Uterus (tissue), 2 donors: ENCODE data around the gene RHEX.

Experiments
- POLR2A ChIP-seq, 2 donors: fragments of 450-650 bp; IDR thresholded peaks; one replicate each; pipeline ENCODE4 v1.6.1; 2016; ENCODE audit warnings: antibody characterized with exemption in 2 of 2, mild to moderate bottlenecking in 1 of 2, moderate library complexity in 1 of 2
- TF ChIP-seq, protein P1 (sequence below), 4 experiments: fragments of 200-600 bp in 2 of 4; fragments of 450-650 bp in 2 of 4; sonication (generic) in 2 of 4; IDR thresholded peaks; one replicate each; pipeline ENCODE4 v1.5.1; 2016 to 2019; ENCODE audit warnings: antibody characterized with exemption in 4 of 4, mild to moderate bottlenecking in 2 of 4, moderate library complexity in 1 of 4

DNA sequence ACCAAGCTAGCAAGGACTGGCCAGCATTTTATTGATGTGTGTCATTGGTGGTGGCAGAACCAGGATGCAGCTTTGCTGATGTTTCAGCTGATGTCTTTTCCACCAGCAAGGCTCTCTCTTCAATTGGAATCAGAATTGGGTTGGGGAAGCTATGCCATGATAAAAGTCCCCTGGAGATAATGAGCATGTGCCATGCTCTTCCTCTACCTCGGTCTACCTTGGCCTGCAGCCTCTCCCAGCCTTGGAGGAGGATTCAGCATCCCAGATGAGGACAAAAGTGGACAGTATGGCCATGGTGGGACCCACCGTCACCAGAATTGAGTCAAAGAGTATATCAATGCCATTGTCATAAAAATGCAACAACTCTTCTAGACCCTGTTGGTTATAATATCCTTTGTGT is 55.7 kb downstream of the RHEX start:
- TF ChIP-seq POLR2A (IDR thresholded peaks at IDR 0.05) = no peak
- TF ChIP-seq, protein P1, sequence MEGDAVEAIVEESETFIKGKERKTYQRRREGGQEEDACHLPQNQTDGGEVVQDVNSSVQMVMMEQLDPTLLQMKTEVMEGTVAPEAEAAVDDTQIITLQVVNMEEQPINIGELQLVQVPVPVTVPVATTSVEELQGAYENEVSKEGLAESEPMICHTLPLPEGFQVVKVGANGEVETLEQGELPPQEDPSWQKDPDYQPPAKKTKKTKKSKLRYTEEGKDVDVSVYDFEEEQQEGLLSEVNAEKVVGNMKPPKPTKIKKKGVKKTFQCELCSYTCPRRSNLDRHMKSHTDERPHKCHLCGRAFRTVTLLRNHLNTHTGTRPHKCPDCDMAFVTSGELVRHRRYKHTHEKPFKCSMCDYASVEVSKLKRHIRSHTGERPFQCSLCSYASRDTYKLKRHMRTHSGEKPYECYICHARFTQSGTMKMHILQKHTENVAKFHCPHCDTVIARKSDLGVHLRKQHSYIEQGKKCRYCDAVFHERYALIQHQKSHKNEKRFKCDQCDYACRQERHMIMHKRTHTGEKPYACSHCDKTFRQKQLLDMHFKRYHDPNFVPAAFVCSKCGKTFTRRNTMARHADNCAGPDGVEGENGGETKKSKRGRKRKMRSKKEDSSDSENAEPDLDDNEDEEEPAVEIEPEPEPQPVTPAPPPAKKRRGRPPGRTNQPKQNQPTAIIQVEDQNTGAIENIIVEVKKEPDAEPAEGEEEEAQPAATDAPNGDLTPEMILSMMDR (IDR thresholded peaks at IDR 0.05) = no peak
